Fibroblast of lung (primary cell): ENCODE results near the gene ADAMTS3. TPM values are rescaled to one million over a fixed set of nuclear protein-coding genes. Genes with fewer than 3 reads are reported as not detected.

Source experiments
- DNase-seq, 2 donors: peaks; one replicate each; pipeline versions ENCODE4 v3.0.0 to v3.0.0-alpha.2; 2010; ENCODE audit warnings: low read depth in 2 of 2
- H2AFZ ChIP-seq: 2 replicates; pipeline ENCODE4 v1.5.1; 2012; ENCODE audit warnings: low read length, control low read depth, inconsistent platforms
- H3K27ac ChIP-seq: 2 replicates; pipeline ENCODE4 v1.5.1; 2011; ENCODE audit warnings: low read length, control low read depth; ENCODE audit not compliant: insufficient read depth
- H3K27me3 ChIP-seq: 2 replicates; pipeline ENCODE4 v1.5.1; 2011; ENCODE audit warnings: mild to moderate bottlenecking, low read length; ENCODE audit not compliant: control insufficient read depth, insufficient read depth
- H3K36me3 ChIP-seq: 2 replicates; pipeline ENCODE4 v1.5.1; 2011; ENCODE audit warnings: low read length; ENCODE audit not compliant: control insufficient read depth, insufficient read depth
- H3K4me1 ChIP-seq: 2 replicates; pipeline ENCODE4 v1.5.1; 2011; ENCODE audit warnings: low read length; ENCODE audit not compliant: control insufficient read depth, insufficient read depth; ENCODE audit errors: extremely low read depth
- H3K4me2 ChIP-seq: 2 replicates; pipeline ENCODE4 v1.5.1; 2011; ENCODE audit warnings: low read length, control low read depth; ENCODE audit not compliant: insufficient read depth; ENCODE audit errors: extremely low read depth
- H3K4me3 ChIP-seq, 4 experiments: fragments of 200-600 bp in 1 of 4; sonication (generic) in 1 of 4; replicated peaks in 1 of 4; 2 replicates each; pipeline ENCODE4 v1.5.1; 2011 to 2016; ENCODE audit warnings: low read length in 4 of 4, low read depth in 3 of 4, mild to moderate bottlenecking in 3 of 4, control low read depth in 2 of 4, inconsistent platforms in 1 of 4, mixed read lengths in 1 of 4; ENCODE audit not compliant: insufficient read depth in 1 of 4; ENCODE audit errors: control extremely low read depth in 1 of 4
- H3K79me2 ChIP-seq: 2 replicates; pipeline ENCODE4 v1.5.1; 2012; ENCODE audit warnings: mild to moderate bottlenecking, low read length, inconsistent platforms; ENCODE audit not compliant: control insufficient read depth, insufficient read depth
- H3K9ac ChIP-seq: 2 replicates; pipeline ENCODE4 v1.5.1; 2011; ENCODE audit warnings: mild to moderate bottlenecking, low read length, control low read depth; ENCODE audit not compliant: insufficient read depth
- H3K9me3 ChIP-seq: 2 replicates; pipeline ENCODE4 v1.5.1; 2012; ENCODE audit warnings: low read depth, low read length; ENCODE audit not compliant: control insufficient read depth, insufficient read depth
- H4K20me1 ChIP-seq: 2 replicates; pipeline ENCODE4 v1.5.1; 2011; ENCODE audit warnings: low read length; ENCODE audit not compliant: control insufficient read depth, insufficient read depth; ENCODE audit errors: extremely low read depth
- EZH2 ChIP-seq: IDR thresholded peaks from 2 replicates; pipeline ENCODE4 v1.5.1; 2012; ENCODE audit warnings: low read length, control low read depth, mild to moderate bottlenecking; ENCODE audit errors: missing control alignments
- polyA plus RNA-seq, 2 donors: library from polyadenylated mRNA; depleted of rRNA in 1 of 2; stranded (reverse) in 1 of 2; unstranded in 1 of 2; fragments of >200 nt; gene quantifications; 2 replicates each; pipeline ENCODE4 v1.2.1, GENCODE V29; 2011 to 2012; ENCODE audit warnings: missing spikeins in 1 of 2
- total RNA-seq: library from RNA; depleted of rRNA; stranded (reverse); fragments of >200 nt; gene quantifications from 2 replicates; pipeline ENCODE4 v1.2.1, GENCODE V29; 2014
- TF ChIP-seq, protein P1 (sequence below), 2 donors: IDR thresholded peaks in 1 of 2; conservative IDR thresholded peaks in 1 of 2; 1 replicate in 1 of 2; 2 replicates in 1 of 2; pipeline ENCODE4 v1.5.1; 2011 to 2012; ENCODE audit warnings: low read length in 2 of 2, control low read depth in 1 of 2, inconsistent platforms in 1 of 2, low read depth in 1 of 2, mild to moderate bottlenecking in 1 of 2

The ADAMTS3 gene
- total and polyA plus RNA-seq, 2 donors (not counting 1 experiment from before 2014, with no cell fraction given) = 0.86 to 2.1 TPM

DNA sequence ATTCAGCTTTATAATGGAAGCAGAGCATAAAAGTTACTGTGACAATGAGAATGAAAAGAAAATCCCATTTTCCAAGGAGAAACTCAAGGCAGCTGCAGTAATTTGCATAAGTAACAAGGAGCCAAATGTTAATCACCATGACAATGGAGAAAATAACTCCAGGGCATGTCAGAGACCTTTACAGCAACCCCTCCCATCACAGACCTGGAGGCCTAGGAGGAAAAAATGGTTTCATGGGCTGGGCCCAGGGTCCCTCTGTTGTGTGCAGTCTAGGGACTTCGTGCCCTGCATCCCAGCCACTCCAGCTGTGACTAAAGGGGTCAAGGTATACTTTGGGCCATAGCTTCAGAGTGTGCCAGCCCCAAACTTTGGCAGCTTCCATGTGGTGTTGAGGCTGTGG, 313.8 kb downstream of the ADAMTS3 start:
- no peaks in the 10 kb centered on the region for H3K79me2 ChIP-seq
- H3K27ac ChIP-seq = no peak overlapping the region
- no peak for DNase-seq
- no peak overlapping the region for H3K4me3 ChIP-seq
- TF ChIP-seq, protein P1, sequence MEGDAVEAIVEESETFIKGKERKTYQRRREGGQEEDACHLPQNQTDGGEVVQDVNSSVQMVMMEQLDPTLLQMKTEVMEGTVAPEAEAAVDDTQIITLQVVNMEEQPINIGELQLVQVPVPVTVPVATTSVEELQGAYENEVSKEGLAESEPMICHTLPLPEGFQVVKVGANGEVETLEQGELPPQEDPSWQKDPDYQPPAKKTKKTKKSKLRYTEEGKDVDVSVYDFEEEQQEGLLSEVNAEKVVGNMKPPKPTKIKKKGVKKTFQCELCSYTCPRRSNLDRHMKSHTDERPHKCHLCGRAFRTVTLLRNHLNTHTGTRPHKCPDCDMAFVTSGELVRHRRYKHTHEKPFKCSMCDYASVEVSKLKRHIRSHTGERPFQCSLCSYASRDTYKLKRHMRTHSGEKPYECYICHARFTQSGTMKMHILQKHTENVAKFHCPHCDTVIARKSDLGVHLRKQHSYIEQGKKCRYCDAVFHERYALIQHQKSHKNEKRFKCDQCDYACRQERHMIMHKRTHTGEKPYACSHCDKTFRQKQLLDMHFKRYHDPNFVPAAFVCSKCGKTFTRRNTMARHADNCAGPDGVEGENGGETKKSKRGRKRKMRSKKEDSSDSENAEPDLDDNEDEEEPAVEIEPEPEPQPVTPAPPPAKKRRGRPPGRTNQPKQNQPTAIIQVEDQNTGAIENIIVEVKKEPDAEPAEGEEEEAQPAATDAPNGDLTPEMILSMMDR (conservative IDR thresholded peaks at IDR 0.05 in 1 of 2, IDR thresholded peaks at IDR 0.05 in 1 of 2; ENCODE audit: low read depth in 1 of 2, low read length in 2 of 2) = no peak
- no peak for TF ChIP-seq EZH2
- no peaks in the 10 kb centered on the region for H3K9me3 ChIP-seq
- no peaks in the 10 kb centered on the region for H3K27me3 ChIP-seq
- no peaks in the 10 kb centered on the region for H4K20me1 ChIP-seq
- H3K36me3 ChIP-seq = no peaks in the 10 kb centered on the region
- H3K9ac ChIP-seq = no peak overlapping the region
- H2AFZ ChIP-seq = no peak overlapping the region
- H3K4me1 ChIP-seq = no peaks in the 10 kb centered on the region
- no peak overlapping the region for H3K4me2 ChIP-seq

DNA sequence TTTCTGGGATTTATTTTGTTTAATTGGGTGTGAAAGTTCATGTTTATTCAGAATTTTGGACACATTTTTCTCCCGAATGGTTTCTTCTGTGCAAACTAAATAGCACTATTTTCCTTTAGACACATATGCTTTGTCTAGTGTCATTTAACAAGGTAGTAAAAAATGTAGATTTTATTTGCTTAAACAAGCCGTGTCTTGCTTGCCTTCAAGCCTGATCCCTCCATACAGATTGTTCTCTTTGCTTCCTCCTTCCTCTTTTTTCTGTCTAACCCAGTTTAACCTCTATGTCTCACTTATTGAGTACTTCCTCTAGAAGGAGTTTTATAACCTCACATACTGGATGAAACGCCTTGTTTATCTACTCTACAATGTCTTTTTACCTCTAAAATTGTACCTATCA, 325.4 kb downstream of the ADAMTS3 start:
- no peak for TF ChIP-seq EZH2
- TF ChIP-seq, protein P1 (conservative IDR thresholded peaks at IDR 0.05 in 1 of 2, IDR thresholded peaks at IDR 0.05 in 1 of 2; ENCODE audit: low read depth in 1 of 2, low read length in 2 of 2) = no peak
- Histone ChIP-seq H2AFZ (no peak overlapping the region), H3K4me1 (no peaks in the 10 kb centered on the region), H4K20me1 (no peaks in the 10 kb centered on the region), H3K79me2 (no peaks in the 10 kb centered on the region), H3K36me3 (no peaks in the 10 kb centered on the region), H3K27me3 (no peaks in the 10 kb centered on the region), H3K27ac (no peak overlapping the region), H3K9ac (no peak overlapping the region), H3K4me2 (no peak overlapping the region), H3K4me3 (no peak overlapping the region), H3K9me3 (no peaks in the 10 kb centered on the region)
- no peak for DNase-seq

DNA sequence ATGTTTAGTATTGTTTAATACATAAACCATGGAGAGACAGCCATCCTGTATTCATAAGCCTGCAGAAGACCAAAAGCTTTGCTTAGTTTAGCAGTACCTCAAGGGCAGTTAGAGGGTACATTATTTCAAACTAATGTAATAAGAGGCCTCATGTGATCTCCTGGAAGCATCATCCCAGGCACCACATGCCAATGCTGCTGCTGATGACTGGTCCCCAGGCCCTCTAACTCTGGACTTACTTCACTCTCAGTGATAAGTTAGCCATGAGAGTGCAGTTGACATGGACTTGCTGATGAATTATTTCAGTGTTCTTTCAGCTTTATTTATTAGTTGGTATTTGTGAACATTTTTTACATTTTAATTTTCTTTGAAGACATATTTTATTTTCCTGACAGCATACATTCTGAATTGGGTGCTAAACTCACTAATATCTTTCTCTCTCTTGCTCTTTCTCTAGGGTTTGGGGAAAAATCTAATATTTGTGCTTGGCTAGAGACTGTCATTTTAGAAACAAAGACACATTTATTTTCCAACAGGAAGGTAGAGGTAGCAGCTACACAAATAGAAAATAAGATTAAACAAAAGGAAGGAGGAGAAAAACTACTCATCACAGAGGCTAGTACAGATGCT, 329.4 kb downstream of the ADAMTS3 start:
- Histone ChIP-seq H3K36me3 (no peaks in the 10 kb centered on the region), H3K4me2 (no peak overlapping the region), H3K9ac (no peak overlapping the region), H3K4me3 (no peak overlapping the region), H2AFZ (no peak overlapping the region), H3K79me2 (no peaks in the 10 kb centered on the region), H4K20me1 (no peaks in the 10 kb centered on the region), H3K4me1 (no peaks in the 10 kb centered on the region), H3K27ac (no peak overlapping the region), H3K27me3 (no peaks in the 10 kb centered on the region), H3K9me3 (no peaks in the 10 kb centered on the region)
- no peak for DNase-seq
- TF ChIP-seq EZH2 = no peak
- TF ChIP-seq, protein P1 (conservative IDR thresholded peaks at IDR 0.05 in 1 of 2, IDR thresholded peaks at IDR 0.05 in 1 of 2; ENCODE audit: low read depth in 1 of 2, low read length in 2 of 2) = no peak
